Stimulated activated CD8-positive, alpha-beta memory T cell treated with anti-CD3 and anti-CD28 coated beads, Interleukin-15, amount 100 ng/mL, for 48 hours (primary cell): ENCODE data around the gene GPR39.
"Not testable (repeated sequence)": the region's sequence is repeated elsewhere in the genome, so short reads cannot be mapped to it uniquely, and the experiment has no call there.

ENCODE experiments used
- DNase-seq, 2 donors: peaks; one replicate each; pipeline ENCODE4 v3.0.0-alpha.2; 2020; ENCODE audit warnings: low read depth in 2 of 2

Gene GPR39

DNA sequence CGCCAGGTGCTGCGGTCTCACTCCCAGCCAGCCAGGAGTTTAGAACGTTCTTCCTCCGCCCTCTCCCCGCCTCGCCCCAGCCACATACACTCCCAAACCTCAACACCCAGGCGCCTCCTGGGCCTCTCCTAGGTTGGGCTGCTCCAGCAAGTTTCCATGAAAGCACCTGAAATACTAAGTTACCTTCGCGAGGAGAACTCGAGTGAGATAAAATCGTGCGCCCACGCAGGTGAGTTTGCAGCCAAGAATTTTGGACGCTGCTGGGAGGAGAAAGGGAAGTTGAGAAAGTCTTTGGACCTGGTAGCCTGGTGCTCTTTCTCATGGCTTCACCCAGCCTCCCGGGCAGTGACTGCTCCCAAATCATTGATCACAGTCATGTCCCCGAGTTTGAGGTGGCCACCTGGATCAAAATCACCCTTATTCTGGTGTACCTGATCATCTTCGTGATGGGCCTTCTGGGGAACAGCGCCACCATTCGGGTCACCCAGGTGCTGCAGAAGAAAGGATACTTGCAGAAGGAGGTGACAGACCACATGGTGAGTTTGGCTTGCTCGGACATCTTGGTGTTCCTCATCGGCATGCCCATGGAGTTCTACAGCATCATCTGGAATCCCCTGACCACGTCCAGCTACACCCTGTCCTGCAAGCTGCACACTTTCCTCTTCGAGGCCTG, at the start of gene GPR39:
Gene GPR39 (plus strand): TSS at position 83 of the 673 bp plus-strand sequence.
- DNase-seq, result no peak

DNA sequence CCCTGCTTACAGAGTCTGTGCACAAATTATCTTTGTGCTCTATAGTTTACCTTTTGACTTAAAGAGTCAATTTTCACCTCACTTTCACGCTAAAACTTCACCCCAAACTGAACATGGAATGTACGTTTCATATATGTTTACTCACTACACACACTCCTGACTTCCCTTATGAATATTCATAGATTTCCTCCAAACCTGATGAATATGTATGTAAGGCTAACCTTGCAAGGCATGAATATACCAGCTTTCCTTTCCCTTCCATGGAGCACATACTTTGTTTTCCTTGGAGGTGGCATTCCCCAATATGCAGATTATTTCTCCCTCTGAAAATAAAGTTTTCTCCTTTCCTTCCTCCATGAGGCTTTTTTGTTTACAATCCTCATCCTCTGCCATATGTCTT, 48.4 kb upstream of the GPR39 start:
- DNase-seq, result no peak

DNA sequence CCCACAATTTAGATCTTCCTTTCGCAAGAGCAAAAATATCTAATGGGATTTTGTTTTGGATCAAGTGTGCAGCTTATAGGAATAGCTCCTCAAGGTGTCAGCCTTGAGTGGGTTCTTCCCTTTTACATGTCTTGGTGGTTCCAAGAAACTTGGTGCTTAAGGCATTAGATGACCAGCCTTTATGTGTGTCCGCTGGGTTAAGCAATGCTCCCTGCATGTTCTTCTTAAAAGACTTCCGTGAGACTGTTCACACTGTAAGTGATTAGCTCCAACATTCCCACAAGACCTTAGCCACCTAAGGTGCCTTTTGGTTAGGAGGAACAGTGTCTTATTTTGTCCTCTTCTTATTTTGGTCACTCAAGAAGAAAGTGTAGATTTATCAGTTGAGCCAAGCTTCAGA, 44.3 kb upstream of the GPR39 start:
- DNase-seq, result no peak

DNA sequence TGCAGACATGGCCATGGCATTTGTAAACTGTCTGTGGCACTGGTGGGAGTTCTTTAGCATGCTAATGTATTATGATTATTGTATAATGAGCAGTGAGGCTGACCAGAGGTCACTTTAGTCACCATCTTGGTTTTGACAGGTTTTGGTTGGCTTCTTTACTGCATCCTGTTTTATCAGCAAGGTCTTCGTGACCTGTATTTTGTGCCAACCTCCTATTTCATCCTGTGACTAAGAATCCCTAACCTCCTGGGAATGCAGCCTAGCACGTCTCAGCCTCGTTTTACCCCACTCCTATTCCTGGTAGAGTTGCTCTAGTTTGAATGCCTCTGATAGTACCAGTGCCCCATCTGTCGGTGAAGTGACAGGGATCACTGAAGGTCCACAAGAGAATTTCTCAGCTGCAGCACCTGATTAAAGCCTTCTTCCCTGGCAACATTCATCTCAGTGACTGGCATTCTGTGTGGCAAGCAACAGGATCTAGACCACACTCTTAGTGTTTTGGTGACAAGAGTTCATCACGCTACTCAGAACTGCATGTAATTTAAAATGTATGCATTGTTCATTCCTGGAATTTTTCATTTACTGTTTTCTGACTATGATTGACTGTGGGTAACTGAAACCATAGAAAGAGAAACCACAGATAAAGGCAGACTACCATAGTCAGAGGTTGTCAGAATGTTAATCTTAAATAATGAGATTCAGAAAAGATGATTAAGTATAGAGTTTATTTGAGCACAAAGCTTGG, 43.0 kb upstream of the GPR39 start:
- no peak for DNase-seq

DNA sequence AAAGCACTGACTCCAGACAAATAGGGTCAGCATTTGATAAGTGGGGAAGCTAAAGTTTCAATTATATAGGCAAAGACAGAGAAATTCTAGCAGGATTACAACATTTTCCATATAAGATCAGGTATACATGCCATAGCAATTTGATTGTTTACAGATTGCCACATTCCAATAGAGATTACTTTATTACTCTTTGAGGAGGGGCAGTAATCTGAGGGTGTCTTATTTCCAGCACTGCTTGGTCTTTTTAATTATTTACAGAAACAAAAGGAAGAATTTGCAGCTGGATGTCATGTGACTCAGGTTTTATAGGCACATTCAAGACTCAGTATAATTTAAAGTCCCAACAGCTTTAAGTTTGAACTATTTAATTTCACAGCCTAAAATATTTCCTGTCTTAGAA, 42.5 kb upstream of the GPR39 start:
- DNase-seq, result no peak

DNA sequence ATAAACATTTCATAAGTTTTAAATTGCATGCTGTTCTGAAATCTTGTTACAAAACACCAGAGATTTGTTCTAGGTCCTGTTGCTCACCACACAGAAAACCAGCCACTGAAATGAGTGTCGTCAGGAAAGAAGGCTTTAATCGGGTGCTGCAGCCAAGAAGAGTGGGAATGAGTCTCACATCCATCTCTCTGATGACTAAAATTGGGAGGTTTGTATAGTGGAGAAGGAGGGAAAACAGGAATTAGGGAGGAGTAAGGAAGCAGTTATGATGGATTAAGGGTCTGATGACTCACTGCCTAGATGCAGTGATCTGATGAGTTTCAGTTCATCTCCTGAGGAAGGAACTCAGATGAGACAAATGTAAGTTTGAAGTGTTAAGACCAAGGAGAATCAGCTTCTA, 42.1 kb upstream of the GPR39 start:
- no peak for DNase-seq

DNA sequence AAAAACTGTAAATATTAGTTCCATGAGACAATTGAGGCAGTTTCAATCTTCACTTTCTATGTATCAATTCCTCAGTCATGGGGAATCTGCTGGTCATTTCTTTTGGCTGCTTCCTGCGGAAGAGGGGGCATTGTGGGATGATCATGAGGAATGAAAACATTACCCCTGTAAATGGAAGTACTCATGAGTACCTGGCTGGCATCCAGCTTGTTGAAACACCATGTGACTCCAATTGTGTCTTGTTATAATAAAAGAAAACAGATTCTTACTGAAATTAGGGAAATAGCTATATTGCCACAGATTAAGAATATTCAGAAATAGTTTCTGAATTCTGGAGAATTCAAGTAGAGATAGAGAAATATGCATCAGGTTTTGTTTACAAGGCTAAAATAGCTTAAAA, 41.6 kb upstream of the GPR39 start:
- DNase-seq, result no peak

DNA sequence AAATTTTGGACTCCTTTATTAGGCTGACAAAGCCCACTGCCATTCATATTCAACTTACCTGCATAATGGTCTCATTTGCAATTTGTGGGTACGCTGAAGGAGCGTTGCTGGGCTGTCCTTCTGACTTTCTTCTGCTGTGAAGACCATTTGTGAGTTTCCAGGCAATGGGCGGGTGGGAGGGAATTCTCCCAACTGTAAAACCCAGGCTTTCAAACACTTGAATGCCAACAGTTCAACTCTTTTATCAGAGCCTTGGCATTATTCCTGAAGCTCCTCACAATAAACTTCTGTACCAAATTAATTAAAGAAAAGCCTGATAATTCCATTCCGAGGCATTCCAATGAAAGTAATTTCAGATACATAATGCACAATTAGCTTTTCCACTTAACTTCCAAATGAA, 35.2 kb upstream of the GPR39 start:
- no peak for DNase-seq

DNA sequence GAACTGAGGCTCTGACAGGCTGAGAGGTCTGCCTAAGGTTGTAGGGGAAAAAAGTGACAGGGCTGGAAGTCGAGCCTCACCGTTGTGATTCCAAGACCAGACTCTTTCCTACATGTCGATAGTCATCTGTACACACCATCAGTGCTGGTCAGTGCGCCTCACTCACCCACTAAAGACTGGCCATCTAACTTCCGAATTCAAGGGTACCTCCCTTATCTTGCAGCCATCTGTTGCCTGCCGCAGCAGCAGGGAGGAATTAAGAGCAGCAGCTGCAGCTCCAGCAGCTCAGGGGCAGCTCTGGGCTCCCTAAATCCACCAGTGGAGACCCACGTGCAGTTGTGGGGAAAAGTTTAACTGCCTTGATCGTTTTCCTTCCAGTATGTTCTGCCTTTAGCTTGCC, 32.6 kb upstream of the GPR39 start:
- no peak for DNase-seq

DNA sequence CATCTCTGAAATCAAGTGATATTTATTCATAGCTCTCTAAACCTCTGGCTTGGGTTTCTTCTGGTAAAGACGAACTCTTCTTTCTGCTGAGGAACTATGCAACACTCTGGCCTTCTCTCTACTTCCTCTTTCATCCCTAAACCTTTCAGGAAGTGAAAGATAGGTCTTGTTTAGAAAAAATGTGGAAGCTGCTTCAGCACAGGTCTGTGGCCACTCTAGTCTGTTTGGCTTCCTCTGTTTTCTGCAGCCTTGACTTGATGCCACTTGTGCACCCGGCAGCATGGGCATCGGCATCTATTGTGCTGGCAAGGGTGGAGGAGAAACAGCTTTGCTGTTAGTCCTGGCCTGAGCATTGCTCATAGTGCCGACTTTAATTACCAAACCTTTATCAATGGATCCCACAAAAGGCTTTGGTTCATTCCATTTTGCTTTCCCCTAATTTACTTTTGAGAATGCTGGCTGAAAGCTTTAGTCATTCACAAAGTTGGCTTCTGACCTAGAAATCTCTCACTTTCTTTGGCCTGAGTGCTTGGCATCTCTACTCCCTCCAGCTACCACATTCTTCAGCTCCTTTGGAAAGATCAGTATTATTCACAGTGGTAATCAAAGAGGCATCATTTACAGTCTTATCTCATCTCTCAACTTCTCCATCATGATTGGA, 32.0 kb upstream of the GPR39 start:
- DNase-seq, result no peak

DNA sequence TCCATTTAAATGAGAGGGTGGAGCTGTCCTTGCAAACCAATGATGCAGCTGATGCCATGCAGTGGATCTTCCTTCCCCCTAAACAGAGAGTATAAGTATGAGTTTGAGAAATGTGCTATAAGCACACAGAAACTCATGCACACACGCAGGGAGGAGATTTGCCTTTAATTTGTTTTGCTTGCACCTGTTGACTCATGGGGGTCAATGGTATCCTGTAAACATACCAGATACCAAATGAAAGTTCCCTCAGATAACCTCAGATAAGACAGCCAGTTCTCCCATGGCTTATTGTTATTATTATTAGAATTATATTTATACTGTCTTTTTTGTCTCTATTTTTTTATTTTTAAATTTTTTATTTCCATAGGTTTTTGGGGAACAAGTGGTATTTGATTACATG, 29.5 kb upstream of the GPR39 start:
- DNase-seq, result no peak

DNA sequence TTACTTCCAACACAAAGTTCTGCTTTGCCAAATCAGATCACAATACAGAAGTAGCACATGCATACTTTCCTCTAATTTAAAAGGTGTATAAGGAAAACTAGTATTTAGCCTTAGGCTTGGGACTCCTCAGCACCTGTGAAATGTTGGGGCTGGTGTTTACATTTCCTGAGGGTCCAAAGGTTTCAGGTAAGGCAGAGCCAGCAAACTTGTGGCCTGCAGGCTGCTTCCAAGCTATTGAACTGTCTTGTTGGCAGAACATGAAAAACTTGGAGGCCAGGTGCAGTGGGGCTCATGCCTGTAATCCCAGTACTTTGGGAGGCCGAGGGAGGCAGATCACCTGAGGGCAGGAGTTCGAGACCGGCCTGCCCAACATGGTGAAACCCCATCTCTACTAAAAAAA, 26.5 kb upstream of the GPR39 start:
- DNase-seq, result no peak

DNA sequence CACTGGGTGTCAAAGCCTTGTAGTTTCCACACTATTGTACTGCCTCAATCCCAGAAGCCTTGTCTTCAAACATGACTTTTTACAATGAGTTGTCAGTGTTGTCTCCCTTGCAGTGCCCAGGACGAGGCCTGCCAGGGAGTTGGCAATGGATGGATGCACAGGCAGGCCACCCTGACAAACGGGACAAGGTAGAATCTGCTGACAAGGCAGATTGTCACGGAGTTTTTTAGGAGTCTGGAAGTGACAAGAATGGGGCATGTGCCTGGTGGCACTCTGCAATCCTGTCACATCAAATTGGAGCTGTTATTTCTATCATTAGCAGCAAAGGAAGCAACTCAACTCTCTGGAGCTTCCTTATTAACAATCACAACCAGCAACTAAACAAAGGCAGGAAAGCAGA, 25.2 kb upstream of the GPR39 start:
- DNase-seq, result no peak

DNA sequence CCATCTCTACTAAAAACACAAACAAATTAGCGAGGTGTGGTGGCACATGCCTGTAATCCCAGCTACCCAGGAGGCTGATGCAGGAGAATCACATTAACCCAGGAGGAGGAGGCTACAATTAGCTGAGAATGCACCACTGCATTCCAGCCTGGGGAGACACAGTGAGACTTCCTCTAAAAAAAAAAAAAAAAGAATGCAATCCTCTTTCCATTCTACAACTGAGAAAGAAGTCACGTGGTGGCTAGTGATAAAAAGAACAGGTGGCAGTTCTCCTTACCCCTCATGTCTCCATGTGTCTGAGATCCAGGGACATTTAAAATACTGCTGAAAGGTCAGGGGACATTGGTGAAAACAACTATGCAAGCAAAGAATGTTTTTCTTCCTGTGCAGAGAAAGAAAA, 24.4 kb upstream of the GPR39 start:
- DNase-seq, result no peak

DNA sequence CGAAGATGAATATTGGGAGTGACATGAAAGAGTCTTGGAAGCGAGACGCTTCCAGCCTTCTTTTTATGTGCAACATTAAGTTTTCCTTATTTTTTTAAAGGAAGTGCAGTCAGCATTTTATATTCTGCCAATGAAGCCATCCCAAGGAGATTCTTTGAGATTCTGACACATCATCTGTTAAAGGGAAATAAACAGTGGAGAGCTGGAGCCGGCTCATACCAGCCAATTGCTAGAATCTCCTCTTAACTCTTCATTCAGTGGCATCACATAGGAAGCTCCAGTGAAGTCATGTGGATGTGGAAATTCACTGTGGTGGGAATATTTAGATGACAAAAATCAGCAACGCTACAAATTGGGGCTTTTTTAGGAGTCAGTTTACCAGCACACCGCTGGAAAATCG, 23.7 kb upstream of the GPR39 start:
- no peak for DNase-seq

DNA sequence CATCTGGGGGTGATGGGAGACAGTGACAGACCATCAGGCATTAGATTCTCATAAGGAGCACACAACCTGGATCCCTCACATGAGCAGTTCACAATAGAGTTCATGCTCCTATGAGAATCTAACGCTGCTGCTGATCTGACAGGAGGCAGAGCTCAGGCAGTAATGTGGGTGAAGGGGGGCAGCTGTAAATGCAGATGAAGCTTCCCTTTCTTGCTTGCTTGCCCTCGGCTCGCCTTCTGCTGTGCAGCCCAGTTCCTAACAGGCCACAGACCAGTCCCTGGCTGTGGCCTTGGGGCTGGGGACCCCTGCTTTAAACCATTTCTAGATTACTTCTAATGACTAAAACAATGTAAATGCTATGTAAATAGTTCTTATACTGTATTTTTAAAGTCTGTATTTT, 19.6 kb upstream of the GPR39 start:
- not testable (repeated sequence) for DNase-seq

DNA sequence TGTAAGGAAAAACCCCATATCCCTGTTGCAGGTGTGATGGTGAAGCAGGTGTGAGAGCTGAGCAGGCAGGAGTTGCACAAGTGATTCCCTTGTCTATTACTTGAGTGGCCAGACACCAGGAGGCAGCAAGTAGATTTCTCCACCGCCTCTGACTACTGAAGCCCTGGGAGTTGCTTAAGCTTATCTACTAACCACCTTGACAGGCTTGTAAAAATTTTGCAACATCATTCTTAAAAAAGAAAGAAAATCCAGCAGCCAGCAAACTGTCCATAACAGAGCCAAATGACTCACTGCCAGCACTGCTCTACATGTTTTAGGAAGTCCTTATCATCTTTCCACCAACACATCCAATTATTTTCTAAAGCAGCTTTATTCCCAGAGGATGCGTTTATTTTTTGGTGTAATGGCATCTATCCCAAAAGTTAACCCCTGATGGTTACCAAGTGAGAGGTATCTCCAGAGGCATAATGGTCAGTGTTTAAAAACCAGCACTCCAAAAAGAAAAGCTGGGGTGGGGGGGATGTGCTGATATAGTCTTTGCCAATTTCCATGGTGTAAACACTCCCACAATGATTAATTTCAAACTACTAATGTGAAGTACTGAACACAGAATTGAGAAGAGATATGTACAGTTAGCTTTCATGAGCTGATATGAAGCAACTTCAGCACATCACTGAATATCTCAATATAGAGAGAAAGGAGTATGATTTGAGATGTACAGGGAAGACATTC, 16.3 kb upstream of the GPR39 start:
- no peak for DNase-seq

DNA sequence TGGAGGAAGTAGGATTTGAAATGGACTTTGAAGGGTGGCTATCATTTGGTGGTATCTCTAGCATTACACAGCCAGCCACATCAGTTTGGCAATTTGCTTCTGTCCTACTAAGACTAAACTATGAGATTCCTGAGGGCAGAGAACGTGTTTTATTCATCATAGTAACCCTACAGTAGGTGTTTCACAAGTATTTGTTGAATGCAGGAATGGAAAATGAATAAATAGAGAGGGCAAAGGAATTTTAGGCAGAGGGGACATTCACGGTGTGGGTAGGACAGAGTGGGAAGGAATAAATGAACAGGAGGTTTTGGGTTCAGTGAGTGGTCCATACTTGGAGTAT, 15.7 kb upstream of the GPR39 start:
- no peak for DNase-seq

DNA sequence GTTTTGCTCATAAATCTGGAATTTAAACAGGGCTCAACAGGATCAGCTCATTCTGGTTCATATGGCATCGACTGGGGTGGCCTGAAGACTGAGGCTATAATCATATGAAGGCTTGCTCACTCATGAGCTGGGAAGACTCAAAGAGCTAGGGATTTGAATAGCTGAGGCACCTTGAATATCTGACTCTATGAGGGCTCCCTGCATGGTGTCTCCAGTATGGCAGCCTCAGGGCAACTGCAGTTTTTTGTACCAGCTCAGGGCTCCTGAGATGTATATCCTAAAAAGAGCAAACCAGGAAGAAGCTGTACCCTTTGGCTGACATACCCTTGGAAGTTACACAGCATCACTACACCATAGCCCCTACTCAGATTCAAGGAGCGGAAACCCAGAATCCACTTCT, 15.3 kb upstream of the GPR39 start:
- DNase-seq, result no peak

DNA sequence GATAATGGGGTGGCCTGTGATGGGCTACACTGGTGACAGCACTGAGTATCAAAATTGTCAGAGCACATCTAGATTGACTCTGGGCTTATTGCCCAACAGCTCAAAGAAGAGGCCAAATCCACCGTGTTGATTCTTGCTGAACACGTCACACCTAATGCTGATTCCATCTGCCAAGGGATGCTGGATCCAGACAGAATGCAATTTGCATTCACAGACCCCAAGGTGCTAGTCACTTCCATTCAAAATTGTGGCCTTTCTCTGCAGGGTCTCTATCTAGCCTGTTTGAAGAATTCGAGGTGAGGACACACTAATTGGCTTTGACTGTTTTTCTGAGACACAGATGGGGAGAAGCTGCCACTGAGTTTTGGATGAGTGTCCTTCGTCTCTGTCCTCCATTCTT, 13.5 kb upstream of the GPR39 start:
- no peak for DNase-seq

DNA sequence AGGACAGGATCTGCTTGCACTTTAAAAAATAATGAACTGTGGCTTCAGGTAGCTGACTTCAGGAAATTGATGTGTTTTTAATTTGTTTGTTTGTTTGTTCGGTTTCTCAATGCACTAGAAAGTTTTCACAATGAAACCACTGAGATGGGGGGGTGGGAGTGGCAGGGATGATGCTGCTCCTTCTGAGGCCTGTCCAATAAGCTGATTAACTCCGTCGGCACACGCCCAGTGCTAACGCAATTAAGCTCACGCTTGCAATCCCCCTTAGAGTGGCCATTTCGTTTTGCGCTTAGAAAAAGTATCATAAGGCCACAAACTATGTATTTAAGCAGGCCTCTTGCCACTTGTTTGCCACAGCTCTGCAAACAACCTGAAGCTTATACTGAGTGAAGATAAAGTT, 12.5 kb upstream of the GPR39 start:
- DNase-seq, result no peak

DNA sequence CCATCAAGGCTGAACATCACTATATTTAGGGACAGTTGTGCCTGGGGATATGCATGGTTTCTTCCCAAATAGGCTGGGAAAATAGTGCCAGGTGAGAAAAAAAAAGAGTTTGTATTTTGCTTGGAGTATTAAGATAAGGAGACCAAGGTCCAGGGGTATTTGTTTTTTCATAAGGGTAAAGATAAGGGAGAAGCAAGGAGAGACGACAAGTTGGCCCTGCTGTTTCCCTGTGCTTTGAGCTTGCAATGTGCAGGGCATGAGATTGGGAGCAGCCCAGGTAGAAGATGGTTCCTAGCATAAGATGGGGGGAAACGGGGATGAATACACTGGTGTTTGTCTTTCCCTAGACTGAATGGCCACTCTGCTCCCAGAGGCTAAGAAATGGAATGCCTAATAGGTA, 8.8 kb upstream of the GPR39 start:
- no peak for DNase-seq

DNA sequence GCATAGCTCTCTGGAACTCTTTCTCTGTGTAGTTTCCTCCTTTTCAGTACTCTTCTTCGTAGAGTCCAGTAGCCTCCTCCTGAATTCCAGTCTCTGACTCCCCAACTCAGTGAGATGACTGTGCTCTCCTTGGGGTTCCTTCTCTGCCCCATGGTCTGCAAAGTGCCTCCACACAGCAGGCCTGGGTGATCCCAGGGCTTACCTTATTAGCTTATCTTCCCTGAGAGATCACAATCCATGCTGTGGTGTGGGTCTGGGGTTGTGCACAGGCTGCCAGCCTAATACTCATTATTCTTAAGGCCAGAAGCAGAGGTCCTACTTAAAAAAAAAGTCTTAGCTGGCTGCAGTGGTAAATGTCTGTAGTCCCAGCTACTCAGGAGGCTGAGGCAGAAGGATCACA, 4.6 kb upstream of the GPR39 start:
- DNase-seq, result no peak
